ENCODE data around the gene HADHA. TPM values are rescaled to one million over a fixed set of nuclear protein-coding genes. Genes with fewer than 3 reads are reported as not detected.

HADHA gene
- total RNA-seq, 4 donors from 2014 or later: 443 to 480 (median 462) TPM

- Histone ChIP-seq H3K27ac (no peak overlapping the region), H3K9me3 (no peaks in the 10 kb centered on the region), H3K4me1 (no peaks in the 10 kb centered on the region), H3K27me3 (no peaks in the 10 kb centered on the region), H3K36me3 (peaks cover 10 to 92% of the 10 kb centered on the region in 2 donors), H3K4me3 (no peak overlapping the region)
- in situ Hi-C loops (cut with MboI; ENCODE audit: low sequenced_read_pairs in 4 of 4): no loop called here
- intact Hi-C loops (cut with DNase I; ENCODE audit: low total_unique reads): no loop called here
- DNase-seq (no peak), ATAC-seq (no peak)
- TF ChIP-seq CTCF (IDR thresholded peaks at IDR 0.05 in 4 of 5, conservative IDR thresholded peaks at IDR 0.05 in 1 of 5): no peak
- TF ChIP-seq POLR2A (IDR thresholded peaks at IDR 0.05): no peak
Measured at GRCh38 chr2:26212011-26212410, 32.4 kb downstream of the HADHA start.

GRCh38 chr2:26203906-26204305 lies 40.5 kb downstream of the HADHA start:
- intact Hi-C loops (cut with DNase I; ENCODE audit: low total_unique reads): no loop called here
- no peaks in the 10 kb centered on the region for H3K27me3 ChIP-seq
- H3K4me3 ChIP-seq: no peak overlapping the region
- no peaks in the 10 kb centered on the region for H3K4me1 ChIP-seq
- in situ Hi-C loops (cut with MboI; ENCODE audit: low sequenced_read_pairs in 4 of 4): no loop called here
- H3K27ac ChIP-seq: no peak overlapping the region
- no peak for ATAC-seq
- H3K36me3 ChIP-seq: peaks cover 10 to 97% of the 10 kb centered on the region in 2 donors
- no peak for TF ChIP-seq POLR2A (IDR thresholded peaks at IDR 0.05)
- TF ChIP-seq CTCF (IDR thresholded peaks at IDR 0.05 in 4 of 5, conservative IDR thresholded peaks at IDR 0.05 in 1 of 5): no peak
- no peak for DNase-seq
- H3K9me3 ChIP-seq: no peaks in the 10 kb centered on the region

- in situ Hi-C loops (cut with MboI; ENCODE audit: low sequenced_read_pairs in 4 of 4) (no loop called here), intact Hi-C loops (cut with DNase I; ENCODE audit: low total_unique reads) (no loop called here)
- DNase-seq: no peak
- H3K4me1 ChIP-seq: no peaks in the 10 kb centered on the region
- H3K9me3 ChIP-seq: no peaks in the 10 kb centered on the region
- peaks cover 10 to 97% of the 10 kb centered on the region in 2 donors for H3K36me3 ChIP-seq
- H3K4me3 ChIP-seq: no peak overlapping the region
- TF ChIP-seq POLR2A (IDR thresholded peaks at IDR 0.05): no peak
- TF ChIP-seq CTCF (IDR thresholded peaks at IDR 0.05 in 4 of 5, conservative IDR thresholded peaks at IDR 0.05 in 1 of 5): no peak
- no peak for ATAC-seq
- no peak overlapping the region for H3K27ac ChIP-seq
- no peaks in the 10 kb centered on the region for H3K27me3 ChIP-seq
Measured at GRCh38 chr2:26202981-26203490, 41.4 kb downstream of the HADHA start.

GRCh38 chr2:26197516-26197915 lies 46.9 kb downstream of the HADHA start:
- peaks cover 5 to 98% of the 10 kb centered on the region in 2 donors for H3K36me3 ChIP-seq
- TF ChIP-seq CTCF (IDR thresholded peaks at IDR 0.05 in 4 of 5, conservative IDR thresholded peaks at IDR 0.05 in 1 of 5): no peak
- TF ChIP-seq POLR2A (IDR thresholded peaks at IDR 0.05): no peak
- H3K9me3 ChIP-seq: no peaks in the 10 kb centered on the region
- no peak overlapping the region for H3K4me3 ChIP-seq
- no peak overlapping the region for H3K27ac ChIP-seq
- no peaks in the 10 kb centered on the region for H3K27me3 ChIP-seq
- DNase-seq: no peak
- ATAC-seq: no peak
- peaks cover 4 to 13% of the 10 kb centered on the region in 2 donors for H3K4me1 ChIP-seq
- in situ Hi-C loops (cut with MboI; ENCODE audit: low sequenced_read_pairs in 4 of 4) (no loop called here), intact Hi-C loops (cut with DNase I; ENCODE audit: low total_unique reads) (no loop called here)

All from gastrocnemius medialis (tissue), 4 donors.